ENCODE results near the gene C18orf63. TPM values are rescaled to one million over a fixed set of nuclear protein-coding genes. Genes with fewer than 3 reads are reported as not detected.

Gene C18orf63
- total RNA-seq, 1 experiment from 2014 or later = not detected

GRCh38 chr18:74370115-74370514 lies 54.5 kb downstream of the C18orf63 start (continued):
- TF ChIP-seq ATF2 (CRISPR knock-in tag; IDR thresholded peaks at IDR 0.05; ENCODE audit: borderline replicate concordance, low read depth) (no peak), CREM (CRISPR knock-in tag; IDR thresholded peaks at IDR 0.05) (no peak)

GRCh38 chr18:74373428-74373827 lies 57.8 kb downstream of the C18orf63 start:
- DNase-seq (ENCODE audit: low spot score) (no peak), ATAC-seq (no peak)
- no peak overlapping the region for H3K4me3 Mint-ChIP-seq
- TF ChIP-seq ZSCAN18 (CRISPR knock-in tag; IDR thresholded peaks at IDR 0.05) (no peak), HMGXB4 (CRISPR knock-in tag; IDR thresholded peaks at IDR 0.05) (no peak), PREB (CRISPR knock-in tag; IDR thresholded peaks at IDR 0.05; ENCODE audit: borderline replicate concordance) (no peak), SP1 (CRISPR knock-in tag; conservative IDR thresholded peaks at IDR 0.05) (no peak), MYBL2 (CRISPR knock-in tag; IDR thresholded peaks at IDR 0.05) (no peak), AFF4 (CRISPR knock-in tag; IDR thresholded peaks at IDR 0.05; ENCODE audit: borderline replicate concordance) (no peak), RELA (CRISPR knock-in tag; IDR thresholded peaks at IDR 0.05; ENCODE audit: borderline replicate concordance) (no peak), E2F1 (CRISPR knock-in tag; IDR thresholded peaks at IDR 0.05) (no peak), NFATC4 (CRISPR knock-in tag; IDR thresholded peaks at IDR 0.05) (no peak), TEAD1 (CRISPR knock-in tag; IDR thresholded peaks at IDR 0.05) (no peak)
- H3K9me3 Mint-ChIP-seq = peaks cover 7% of the 10 kb centered on the region
- no peak overlapping the region for H3K27ac Mint-ChIP-seq
- no peaks in the 10 kb centered on the region for H3K36me3 Mint-ChIP-seq
- H3K27me3 Mint-ChIP-seq (ENCODE audit: low read depth) = no peaks in the 10 kb centered on the region; the same call in 1 of the 2 replicates
- ChIA-PET POLR2A (interaction anchor here (0.7 kb wide), 1 partner anchor 159 kb away, joined by 3 read pairs; no protein-coding TSS in a partner anchor), CTCF (no interaction called here)
- peaks cover 3% of the 10 kb centered on the region; the same call in 1 of the 2 replicates for H3K4me1 Mint-ChIP-seq

- Mint-ChIP-seq H3K27me3 (ENCODE audit: low read depth) (peaks cover 3% of the 10 kb centered on the region; the same call in 1 of the 2 replicates), H3K4me1 (peaks cover 3% of the 10 kb centered on the region; the same call in 1 of the 2 replicates), H3K36me3 (peaks cover 14% of the 10 kb centered on the region), H3K9me3 (peaks cover 28% of the 10 kb centered on the region), H3K4me3 (no peak overlapping the region), H3K27ac (no peak overlapping the region)
- TF ChIP-seq ZNF232 (CRISPR knock-in tag; IDR thresholded peaks at IDR 0.05) (no peak), NFE2L1 (CRISPR knock-in tag; IDR thresholded peaks at IDR 0.05) (no peak)
- DNase-seq (ENCODE audit: low spot score) (no peak), ATAC-seq (no peak)
- ChIA-PET CTCF (no interaction called here), POLR2A (no interaction called here)
Measured at GRCh38 chr18:74375999-74376398, 60.4 kb downstream of the C18orf63 start.
